ENCODE measurements around the gene AMTN. TPM values are rescaled to one million over a fixed set of nuclear protein-coding genes. Genes with fewer than 3 reads are reported as not detected.
"Not testable (repeated sequence)": the region's sequence is repeated elsewhere in the genome, so short reads cannot be mapped to it uniquely, and the experiment has no call there.

Gene AMTN
- total RNA-seq, 2 donors from 2014 or later: not detected

DNA sequence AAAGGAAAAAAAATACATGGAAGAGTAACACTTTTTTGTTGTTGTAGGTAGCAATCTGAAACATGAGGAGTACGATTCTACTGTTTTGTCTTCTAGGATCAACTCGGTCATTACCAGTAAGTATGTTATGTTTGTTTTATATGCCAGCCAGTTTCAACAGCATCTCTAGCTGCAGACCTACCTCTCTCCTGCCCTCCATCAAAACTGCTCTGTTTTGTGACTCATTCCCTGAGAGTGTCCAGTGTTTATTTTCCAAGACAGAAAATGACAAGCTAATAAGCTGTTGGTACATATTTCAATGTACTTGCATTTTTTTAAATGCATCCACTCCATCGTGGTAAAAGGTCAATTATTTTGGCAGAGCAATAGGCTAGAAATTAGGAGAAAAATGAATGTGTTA is 347 bp downstream of the AMTN start:
- Histone ChIP-seq H3K4me1 (no peaks in the 10 kb centered on the region), H3K27ac (no peak overlapping the region), H3K36me3 (no peaks in the 10 kb centered on the region), H3K4me3 (no peak overlapping the region), H3K27me3 (no peaks in the 10 kb centered on the region), H3K9me3 (no peaks in the 10 kb centered on the region)
- TF ChIP-seq, protein P1, sequence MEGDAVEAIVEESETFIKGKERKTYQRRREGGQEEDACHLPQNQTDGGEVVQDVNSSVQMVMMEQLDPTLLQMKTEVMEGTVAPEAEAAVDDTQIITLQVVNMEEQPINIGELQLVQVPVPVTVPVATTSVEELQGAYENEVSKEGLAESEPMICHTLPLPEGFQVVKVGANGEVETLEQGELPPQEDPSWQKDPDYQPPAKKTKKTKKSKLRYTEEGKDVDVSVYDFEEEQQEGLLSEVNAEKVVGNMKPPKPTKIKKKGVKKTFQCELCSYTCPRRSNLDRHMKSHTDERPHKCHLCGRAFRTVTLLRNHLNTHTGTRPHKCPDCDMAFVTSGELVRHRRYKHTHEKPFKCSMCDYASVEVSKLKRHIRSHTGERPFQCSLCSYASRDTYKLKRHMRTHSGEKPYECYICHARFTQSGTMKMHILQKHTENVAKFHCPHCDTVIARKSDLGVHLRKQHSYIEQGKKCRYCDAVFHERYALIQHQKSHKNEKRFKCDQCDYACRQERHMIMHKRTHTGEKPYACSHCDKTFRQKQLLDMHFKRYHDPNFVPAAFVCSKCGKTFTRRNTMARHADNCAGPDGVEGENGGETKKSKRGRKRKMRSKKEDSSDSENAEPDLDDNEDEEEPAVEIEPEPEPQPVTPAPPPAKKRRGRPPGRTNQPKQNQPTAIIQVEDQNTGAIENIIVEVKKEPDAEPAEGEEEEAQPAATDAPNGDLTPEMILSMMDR (IDR thresholded peaks at IDR 0.05): no peak
- DNase-seq (ENCODE audit: low spot score): no peak

DNA sequence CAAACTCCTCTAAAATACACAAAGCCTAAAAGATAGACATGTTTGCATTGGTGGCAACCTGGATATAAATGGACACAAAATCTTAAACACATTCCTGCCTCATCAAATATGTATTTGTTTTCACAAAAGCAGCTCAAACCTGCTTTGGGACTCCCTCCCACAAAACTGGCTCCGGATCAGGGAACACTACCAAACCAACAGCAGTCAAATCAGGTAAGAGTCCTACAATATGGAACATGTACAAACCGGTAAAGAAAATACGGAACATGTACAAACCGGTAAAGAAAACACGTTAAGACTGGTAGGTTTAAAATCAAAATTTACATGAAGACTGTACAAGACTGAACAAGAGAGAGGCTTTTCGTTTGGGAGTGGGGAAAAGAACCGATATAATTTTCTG is 4.3 kb downstream of the AMTN start:
- Histone ChIP-seq H3K4me3 (no peak overlapping the region), H3K9me3 (no peaks in the 10 kb centered on the region), H3K27me3 (no peaks in the 10 kb centered on the region), H3K4me1 (no peaks in the 10 kb centered on the region), H3K36me3 (no peaks in the 10 kb centered on the region), H3K27ac (no peak overlapping the region)
- DNase-seq (ENCODE audit: low spot score): no peak
- TF ChIP-seq, protein P1 (IDR thresholded peaks at IDR 0.05): no peak

DNA sequence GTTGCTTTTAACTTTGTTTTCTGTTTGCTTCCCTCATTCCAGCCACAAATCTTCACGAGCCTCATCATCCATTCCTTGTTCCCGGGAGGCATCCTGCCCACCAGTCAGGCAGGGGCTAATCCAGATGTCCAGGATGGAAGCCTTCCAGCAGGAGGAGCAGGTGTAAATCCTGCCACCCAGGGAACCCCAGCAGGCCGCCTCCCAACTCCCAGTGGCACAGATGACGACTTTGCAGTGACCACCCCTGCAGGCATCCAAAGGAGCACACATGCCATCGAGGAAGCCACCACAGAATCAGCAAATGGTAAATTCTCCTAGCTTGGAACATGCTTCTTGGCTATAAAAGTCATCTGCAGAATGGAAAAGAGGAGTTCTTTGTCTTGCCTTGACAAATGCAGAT is 12.6 kb downstream of the AMTN start:
- no peak overlapping the region for H3K4me3 ChIP-seq
- TF ChIP-seq, protein P1 (IDR thresholded peaks at IDR 0.05): no peak
- no peak overlapping the region for H3K27ac ChIP-seq
- H3K4me1 ChIP-seq: no peaks in the 10 kb centered on the region
- no peaks in the 10 kb centered on the region for H3K36me3 ChIP-seq
- no peak for DNase-seq (ENCODE audit: low spot score)
- H3K27me3 ChIP-seq: no peaks in the 10 kb centered on the region
- H3K9me3 ChIP-seq: no peaks in the 10 kb centered on the region

DNA sequence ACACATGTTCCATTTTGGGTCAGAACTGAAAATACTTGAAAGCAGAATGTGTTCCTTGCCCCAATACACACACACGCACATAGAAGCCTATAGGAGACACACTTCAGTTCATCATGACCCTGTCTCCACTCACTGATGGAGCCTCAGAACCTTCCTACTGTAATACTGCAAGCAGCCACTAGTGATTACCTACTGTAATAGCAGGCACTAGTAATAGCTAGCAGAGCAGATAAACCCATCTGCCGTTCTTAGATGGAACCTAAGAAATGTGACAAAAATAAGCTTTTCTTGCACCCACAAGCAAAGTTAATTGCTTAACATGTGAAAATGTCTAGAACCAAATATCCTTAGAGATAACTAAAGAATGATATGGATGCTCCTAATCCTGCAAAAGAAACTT is 13.6 kb downstream of the AMTN start:
- TF ChIP-seq, protein P1 (IDR thresholded peaks at IDR 0.05): no peak
- no peaks in the 10 kb centered on the region for H3K9me3 ChIP-seq
- H3K27me3 ChIP-seq: no peaks in the 10 kb centered on the region
- no peak for DNase-seq (ENCODE audit: low spot score)
- no peak overlapping the region for H3K27ac ChIP-seq
- no peaks in the 10 kb centered on the region for H3K36me3 ChIP-seq
- no peaks in the 10 kb centered on the region for H3K4me1 ChIP-seq
- H3K4me3 ChIP-seq: no peak overlapping the region

DNA sequence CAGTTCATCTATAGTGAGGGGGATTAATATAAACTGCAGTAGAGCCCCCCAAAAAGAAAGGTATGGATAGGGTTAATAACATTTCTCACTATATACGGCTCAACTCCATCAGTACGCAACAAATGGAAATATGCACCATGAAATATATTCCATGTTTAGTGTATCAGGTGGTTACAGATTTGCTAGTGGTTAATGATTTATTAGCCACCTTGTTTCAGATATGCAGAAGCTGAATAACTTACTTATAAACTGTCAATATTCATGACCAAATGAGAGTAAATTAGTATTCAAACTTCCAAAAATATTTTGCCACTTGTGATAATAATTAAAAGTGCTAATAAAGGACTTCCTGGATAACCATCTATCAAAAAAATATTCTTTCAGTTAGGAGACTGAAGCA is 14.8 kb downstream of the AMTN start:
- H3K36me3 ChIP-seq: no peaks in the 10 kb centered on the region
- no peak overlapping the region for H3K27ac ChIP-seq
- H3K4me3 ChIP-seq: no peak overlapping the region
- H3K4me1 ChIP-seq: no peaks in the 10 kb centered on the region
- H3K27me3 ChIP-seq: no peaks in the 10 kb centered on the region
- no peak for DNase-seq (ENCODE audit: low spot score)
- no peaks in the 10 kb centered on the region for H3K9me3 ChIP-seq
- TF ChIP-seq, protein P1 (IDR thresholded peaks at IDR 0.05): no peak

DNA sequence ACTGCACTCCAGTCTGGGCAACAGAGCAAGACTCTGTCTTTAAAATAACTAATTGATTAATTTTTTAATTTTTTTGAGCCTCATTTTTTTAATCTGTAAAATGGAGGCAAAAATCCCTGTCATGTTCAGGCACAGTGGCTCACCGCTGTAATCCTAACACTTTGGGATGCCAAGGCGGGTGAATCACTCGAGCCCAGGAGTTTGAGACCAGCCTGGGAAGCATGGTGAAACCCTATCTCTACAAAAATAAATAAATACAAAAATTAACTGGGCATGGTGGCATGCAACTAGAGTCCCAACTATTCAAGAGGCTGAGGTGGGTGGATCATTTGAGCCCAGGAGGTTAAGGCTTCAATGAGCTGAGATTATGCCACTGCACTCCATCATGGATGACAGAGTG is 15.4 kb downstream of the AMTN start:
- Histone ChIP-seq H3K4me1 (no peaks in the 10 kb centered on the region), H3K9me3 (no peaks in the 10 kb centered on the region), H3K4me3 (no peak overlapping the region), H3K27ac (no peak overlapping the region), H3K27me3 (no peaks in the 10 kb centered on the region), H3K36me3 (no peaks in the 10 kb centered on the region)
- TF ChIP-seq, protein P1 (IDR thresholded peaks at IDR 0.05): no peak
- no peak for DNase-seq (ENCODE audit: low spot score)

DNA sequence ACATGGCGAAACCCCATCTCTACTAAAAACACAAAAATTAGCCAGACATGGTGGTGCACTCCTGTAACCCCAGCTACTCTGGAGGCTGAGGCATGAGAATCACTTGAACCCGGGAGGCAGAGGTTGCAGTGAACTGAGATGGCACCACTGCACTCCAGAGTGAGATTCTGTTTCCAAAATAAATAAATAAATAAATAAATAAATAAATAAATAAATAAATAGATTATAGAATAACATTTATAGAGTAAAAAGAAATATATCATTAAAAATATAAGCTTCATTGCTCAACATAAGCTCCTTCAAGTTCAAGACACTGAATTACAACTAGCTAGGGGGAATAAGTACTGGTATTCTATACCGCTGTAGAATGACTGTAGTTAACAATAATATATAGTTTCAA is 16.5 kb downstream of the AMTN start:
- not testable (repeated sequence) for H3K27me3 ChIP-seq; H3K4me3 ChIP-seq; H3K9me3 ChIP-seq; H3K27ac ChIP-seq; H3K4me1 ChIP-seq; DNase-seq (ENCODE audit: low spot score); H3K36me3 ChIP-seq
